Memory B cell (primary cell): ENCODE results near the gene RSPH9.

ENCODE experiments used
- ATAC-seq: fragments of 150-1000 bp; cut with Tn5 transposase; 2 replicates; pipeline ENCODE4 v1.10.0; 2021; ENCODE audit warnings: low read depth, mild to moderate bottlenecking, moderate library complexity
- DNase-seq, 2 donors: peaks; one replicate each; pipeline ENCODE4 v3.0.0; 2022; ENCODE audit warnings: low spot score in 2 of 2
- H3K27ac Mint-ChIP-seq: one replicate; pipeline ENCODE4 v1.8.0; 2022; ENCODE audit warnings: mild to moderate bottlenecking, moderate library complexity, mixed read lengths
- H3K27me3 Mint-ChIP-seq: one replicate; pipeline ENCODE4 v1.8.0; 2022; ENCODE audit warnings: mixed read lengths
- H3K36me3 Mint-ChIP-seq: one replicate; pipeline ENCODE4 v1.8.0; 2022; ENCODE audit warnings: mild to moderate bottlenecking, mixed read lengths
- H3K4me1 Mint-ChIP-seq: one replicate; pipeline ENCODE4 v1.8.0; 2022; ENCODE audit warnings: mixed read lengths
- H3K4me3 Mint-ChIP-seq: one replicate; pipeline ENCODE4 v1.8.0; 2022; ENCODE audit warnings: mild to moderate bottlenecking, moderate library complexity, mixed read lengths
- H3K9me3 Mint-ChIP-seq: one replicate; pipeline ENCODE4 v1.8.0; 2022; ENCODE audit warnings: mixed read lengths

The RSPH9 gene, protein sequence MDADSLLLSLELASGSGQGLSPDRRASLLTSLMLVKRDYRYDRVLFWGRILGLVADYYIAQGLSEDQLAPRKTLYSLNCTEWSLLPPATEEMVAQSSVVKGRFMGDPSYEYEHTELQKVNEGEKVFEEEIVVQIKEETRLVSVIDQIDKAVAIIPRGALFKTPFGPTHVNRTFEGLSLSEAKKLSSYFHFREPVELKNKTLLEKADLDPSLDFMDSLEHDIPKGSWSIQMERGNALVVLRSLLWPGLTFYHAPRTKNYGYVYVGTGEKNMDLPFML

DNA sequence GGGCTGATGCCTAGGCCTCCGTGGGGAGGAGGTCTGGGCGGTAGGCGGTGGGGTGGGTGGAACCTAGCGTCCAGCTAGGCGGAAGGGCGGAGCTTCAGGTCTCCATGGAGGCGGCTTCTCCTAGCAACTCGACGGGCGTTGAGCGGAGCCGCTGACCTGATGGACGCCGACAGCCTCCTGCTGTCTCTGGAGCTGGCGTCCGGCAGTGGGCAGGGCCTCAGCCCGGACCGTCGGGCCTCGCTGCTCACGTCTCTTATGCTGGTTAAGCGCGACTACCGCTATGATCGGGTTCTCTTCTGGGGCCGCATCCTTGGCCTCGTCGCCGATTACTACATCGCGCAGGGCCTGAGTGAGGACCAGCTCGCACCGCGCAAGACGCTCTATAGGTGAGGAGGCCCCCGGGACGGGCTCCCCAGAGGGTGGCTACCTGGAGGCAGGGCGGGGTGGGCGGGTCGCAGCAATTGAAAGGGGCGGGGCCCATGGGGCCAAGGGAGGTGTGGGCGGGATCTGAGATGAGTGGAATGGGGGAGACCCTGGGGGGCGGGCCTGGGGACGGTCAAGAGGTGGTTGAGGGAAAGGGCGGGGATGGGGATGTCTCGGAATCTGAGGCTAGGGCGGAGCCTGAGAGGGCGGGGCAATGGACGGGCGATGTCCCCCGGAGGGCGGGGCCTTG, at the start of gene RSPH9:
TSS of gene RSPH9 (plus strand) at position 97 of the 673 bp plus-strand sequence. CDS start at position 160, 63 bp downstream.
- H3K4me3 Mint-ChIP-seq: peak within 1 kb of the TSS; percentile 87
- peak within 1 kb of the TSS; percentile 56 for H3K27ac Mint-ChIP-seq
- no peaks in the 10 kb centered on the region for H3K27me3 Mint-ChIP-seq
- DNase-seq (peak; percentile 41 to 63), ATAC-seq (peak; percentile 87)
- H3K4me1 Mint-ChIP-seq: peaks cover 16% of the 10 kb centered on the region
- H3K36me3 Mint-ChIP-seq: peaks cover 11% of the 10 kb centered on the region
- no peaks in the 10 kb centered on the region for H3K9me3 Mint-ChIP-seq

DNA sequence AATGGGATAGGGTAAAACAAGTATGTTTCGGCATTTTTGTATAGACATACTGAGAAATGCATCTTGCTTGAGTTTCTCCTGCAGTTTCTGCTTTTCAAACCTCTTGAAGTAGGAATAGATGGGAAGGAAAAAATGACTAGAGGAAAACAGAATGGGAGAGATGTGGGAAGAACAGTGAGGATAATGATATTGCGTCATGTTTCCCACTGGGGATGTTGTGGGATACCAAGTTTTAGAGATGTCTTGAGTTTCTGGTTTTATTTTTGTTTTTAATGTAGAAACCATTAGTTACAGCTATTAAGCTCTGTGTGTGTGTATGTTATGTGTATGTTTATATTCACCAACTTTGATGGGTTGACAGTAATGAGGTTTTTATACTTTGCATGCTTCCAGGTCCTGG, 44.2 kb upstream of the RSPH9 start:
- Mint-ChIP-seq H3K36me3 (peaks cover 22% of the 10 kb centered on the region), H3K9me3 (no peaks in the 10 kb centered on the region), H3K27me3 (no peaks in the 10 kb centered on the region), H3K4me3 (no peak overlapping the region), H3K4me1 (no peaks in the 10 kb centered on the region), H3K27ac (no peak overlapping the region)
- no peak for DNase-seq
- no peak for ATAC-seq

DNA sequence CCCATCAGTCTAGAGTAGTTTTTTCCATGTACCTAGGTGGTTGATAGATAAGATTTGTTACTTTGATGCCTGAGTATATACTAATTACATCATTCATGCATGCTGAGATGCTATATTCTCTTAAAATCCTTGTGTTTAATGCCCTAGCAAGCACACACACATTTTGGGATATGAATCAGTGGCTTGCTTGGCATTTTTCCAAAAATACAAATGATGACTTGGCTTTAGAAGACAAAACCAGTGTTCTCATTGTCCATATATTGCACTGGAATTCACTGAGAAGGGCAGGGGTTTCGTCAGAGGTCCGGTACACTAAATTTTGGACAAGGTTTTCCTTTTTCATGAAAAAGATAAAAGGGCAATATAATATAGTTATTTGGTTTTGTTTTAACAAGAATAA, 40.7 kb upstream of the RSPH9 start:
- Mint-ChIP-seq H3K4me3 (no peak overlapping the region), H3K36me3 (peaks cover 28% of the 10 kb centered on the region), H3K9me3 (no peaks in the 10 kb centered on the region), H3K4me1 (peaks cover 9% of the 10 kb centered on the region), H3K27me3 (no peaks in the 10 kb centered on the region), H3K27ac (no peak overlapping the region)
- ATAC-seq (no peak), DNase-seq (no peak)

DNA sequence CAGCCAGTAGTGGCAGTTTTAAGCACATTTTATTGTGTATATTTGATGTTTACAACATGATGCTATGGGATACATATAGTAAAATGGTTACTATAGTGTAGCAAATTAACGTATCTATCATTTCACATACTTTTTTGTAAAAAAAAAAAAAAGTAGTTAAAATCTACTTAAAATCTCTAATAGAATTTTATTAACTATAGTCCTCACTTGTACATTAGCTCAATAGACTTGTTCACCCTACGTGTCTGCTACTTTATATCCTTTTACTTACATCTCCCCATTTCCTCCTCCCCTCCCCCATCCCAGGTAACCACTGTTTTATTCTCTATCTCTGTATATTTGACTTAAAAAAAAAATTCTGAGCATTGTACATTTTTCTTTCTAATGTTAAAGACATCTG, 38.8 kb upstream of the RSPH9 start:
- H3K36me3 Mint-ChIP-seq: peaks cover 27% of the 10 kb centered on the region
- H3K9me3 Mint-ChIP-seq: no peaks in the 10 kb centered on the region
- H3K27me3 Mint-ChIP-seq: no peaks in the 10 kb centered on the region
- peaks cover 11% of the 10 kb centered on the region for H3K4me1 Mint-ChIP-seq
- no peak for DNase-seq
- H3K4me3 Mint-ChIP-seq: no peak overlapping the region
- no peak for ATAC-seq
- no peak overlapping the region for H3K27ac Mint-ChIP-seq

DNA sequence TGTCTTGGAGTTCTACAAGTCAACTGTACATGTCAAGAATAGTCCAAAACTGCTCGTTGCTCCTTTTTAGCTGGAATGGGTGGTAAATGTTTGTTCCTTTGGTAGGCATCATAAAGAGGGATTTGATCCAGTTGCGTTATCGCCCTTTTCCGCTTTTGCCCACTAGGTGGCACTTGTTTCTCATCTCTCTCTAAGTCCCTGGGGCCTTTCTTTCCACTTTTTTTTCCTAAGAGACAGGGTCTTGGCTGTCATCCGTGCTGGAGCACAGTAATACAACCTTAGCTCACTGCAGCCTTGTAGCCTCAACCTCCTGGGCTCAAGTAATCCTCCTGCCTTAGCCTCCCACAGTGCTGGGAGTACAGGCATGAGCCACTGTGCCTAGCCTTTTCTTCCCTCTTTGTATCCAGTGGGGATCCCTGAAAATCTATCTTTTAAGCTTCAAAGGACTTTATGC, 36.5 kb upstream of the RSPH9 start:
- Mint-ChIP-seq H3K9me3 (no peaks in the 10 kb centered on the region), H3K4me1 (peaks cover 11% of the 10 kb centered on the region), H3K36me3 (peaks cover 26% of the 10 kb centered on the region), H3K27ac (peak overlapping the region; percentile 16), H3K4me3 (no peak overlapping the region), H3K27me3 (no peaks in the 10 kb centered on the region)
- ATAC-seq: peak; percentile 45
- DNase-seq: peak; percentile 39 to 49

DNA sequence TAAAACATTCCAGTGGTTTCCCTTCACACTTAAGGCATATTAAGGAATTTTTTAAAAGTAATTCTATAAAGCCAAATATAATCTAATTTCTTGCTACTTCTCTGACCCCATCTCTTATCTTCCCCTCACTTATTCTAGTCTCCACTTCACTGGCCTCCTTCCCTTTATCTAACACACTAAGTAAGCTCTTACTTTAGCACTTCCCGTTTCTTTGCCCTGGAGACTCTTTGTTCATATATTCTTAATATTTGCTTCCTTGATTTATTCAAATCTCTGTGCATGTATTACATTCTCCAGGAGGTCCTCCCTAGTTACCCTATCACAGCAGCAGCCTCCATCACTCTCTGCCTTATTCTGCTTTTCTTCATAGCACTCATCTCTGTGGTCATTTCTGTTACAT, 36.0 kb upstream of the RSPH9 start:
- Mint-ChIP-seq H3K27ac (peak overlapping the region; percentile 3), H3K4me1 (peaks cover 11% of the 10 kb centered on the region), H3K9me3 (no peaks in the 10 kb centered on the region), H3K36me3 (peaks cover 29% of the 10 kb centered on the region), H3K4me3 (no peak overlapping the region), H3K27me3 (no peaks in the 10 kb centered on the region)
- ATAC-seq (peak; percentile 77), DNase-seq (no peak)

DNA sequence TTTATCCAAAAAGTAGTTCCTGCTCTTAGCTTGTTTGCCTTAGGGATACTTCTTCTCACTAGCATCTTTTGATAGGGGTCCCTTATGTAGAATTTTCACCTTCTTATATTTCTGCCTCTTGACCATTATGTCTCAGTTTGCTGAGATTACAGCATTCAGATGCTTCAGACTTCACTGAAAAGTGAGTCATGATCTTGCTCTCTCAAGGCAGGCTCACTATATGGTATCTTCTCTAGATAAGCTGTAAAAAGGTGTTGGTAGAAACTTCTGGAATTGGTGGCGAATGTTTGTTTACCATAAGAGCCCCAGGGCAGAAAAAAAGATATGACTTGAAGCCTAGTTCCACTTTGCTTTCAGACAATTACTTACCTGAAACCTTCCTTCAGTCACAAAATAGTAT, 35.4 kb upstream of the RSPH9 start:
- ATAC-seq (no peak), DNase-seq (no peak)
- H3K9me3 Mint-ChIP-seq: no peaks in the 10 kb centered on the region
- H3K4me3 Mint-ChIP-seq: no peak overlapping the region
- no peak overlapping the region for H3K27ac Mint-ChIP-seq
- no peaks in the 10 kb centered on the region for H3K27me3 Mint-ChIP-seq
- H3K4me1 Mint-ChIP-seq: peaks cover 11% of the 10 kb centered on the region
- peaks cover 30% of the 10 kb centered on the region for H3K36me3 Mint-ChIP-seq

DNA sequence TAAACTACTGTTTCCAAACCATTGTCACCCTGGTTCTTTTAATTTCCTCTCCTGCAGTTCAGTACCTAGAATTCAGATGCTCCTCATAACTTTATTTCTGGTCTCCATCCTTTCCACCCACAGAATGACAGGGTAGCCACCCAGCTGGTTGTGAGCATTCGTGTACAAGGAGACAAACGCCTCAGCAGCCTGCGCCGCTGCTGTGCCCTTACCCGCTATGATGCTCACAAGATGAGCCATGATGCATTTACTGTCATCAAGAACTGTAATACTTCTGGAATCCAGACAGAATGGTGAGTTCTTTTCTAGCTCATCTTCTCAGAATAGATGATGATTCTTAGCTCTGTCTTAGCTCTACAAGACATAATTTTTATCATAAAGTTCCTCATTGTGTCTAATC, 34.4 kb upstream of the RSPH9 start:
- DNase-seq: no peak
- Mint-ChIP-seq H3K36me3 (peaks cover 27% of the 10 kb centered on the region), H3K4me1 (peaks cover 11% of the 10 kb centered on the region), H3K27me3 (no peaks in the 10 kb centered on the region), H3K9me3 (no peaks in the 10 kb centered on the region), H3K4me3 (no peak overlapping the region), H3K27ac (no peak overlapping the region)
- ATAC-seq: no peak

DNA sequence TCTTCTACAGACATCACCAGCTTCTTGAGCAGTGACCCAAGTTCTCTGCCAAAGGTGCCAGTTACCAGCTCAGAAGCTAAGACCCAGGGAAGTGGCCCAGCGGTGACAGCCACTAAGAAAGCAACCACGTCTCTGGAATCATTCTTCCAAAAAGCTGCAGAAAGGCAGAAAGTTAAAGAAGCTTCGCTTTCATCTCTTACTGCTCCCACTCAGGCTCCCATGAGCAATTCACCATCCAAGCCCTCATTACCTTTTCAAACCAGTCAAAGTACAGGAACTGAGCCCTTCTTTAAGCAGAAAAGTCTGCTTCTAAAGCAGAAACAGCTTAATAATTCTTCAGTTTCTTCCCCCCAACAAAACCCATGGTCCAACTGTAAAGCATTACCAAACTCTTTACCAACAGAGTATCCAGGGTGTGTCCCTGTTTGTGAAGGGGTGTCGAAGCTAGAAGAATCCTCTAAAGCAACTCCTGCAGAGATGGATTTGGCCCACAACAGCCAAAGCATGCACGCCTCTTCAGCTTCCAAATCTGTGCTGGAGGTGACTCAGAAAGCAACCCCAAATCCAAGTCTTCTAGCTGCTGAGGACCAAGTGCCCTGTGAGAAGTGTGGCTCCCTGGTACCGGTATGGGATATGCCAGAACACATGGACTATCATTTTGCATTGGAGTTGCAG, 31.0 kb upstream of the RSPH9 start:
- Mint-ChIP-seq H3K9me3 (no peaks in the 10 kb centered on the region), H3K36me3 (peaks cover 18% of the 10 kb centered on the region), H3K4me3 (no peak overlapping the region), H3K4me1 (peaks cover 4% of the 10 kb centered on the region), H3K27me3 (no peaks in the 10 kb centered on the region), H3K27ac (no peak overlapping the region)
- DNase-seq: no peak
- no peak for ATAC-seq

DNA sequence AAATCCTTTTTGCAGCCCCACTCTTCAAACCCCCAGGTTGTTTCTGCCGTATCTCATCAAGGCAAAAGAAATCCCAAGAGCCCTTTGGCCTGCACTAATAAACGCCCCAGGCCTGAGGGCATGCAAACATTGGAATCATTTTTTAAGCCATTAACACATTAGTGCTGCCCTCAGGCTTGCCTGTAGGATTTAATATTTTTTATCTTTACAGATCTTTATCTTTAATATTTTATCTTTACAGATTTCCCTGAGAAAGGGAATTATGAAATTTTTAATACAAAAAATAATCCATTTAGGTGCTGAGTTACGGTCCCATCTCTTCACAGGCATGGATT, 30.5 kb upstream of the RSPH9 start:
- Mint-ChIP-seq H3K9me3 (no peaks in the 10 kb centered on the region), H3K4me1 (peaks cover 1% of the 10 kb centered on the region), H3K4me3 (no peak overlapping the region), H3K36me3 (peaks cover 18% of the 10 kb centered on the region), H3K27me3 (no peaks in the 10 kb centered on the region), H3K27ac (no peak overlapping the region)
- DNase-seq: no peak
- ATAC-seq: no peak

DNA sequence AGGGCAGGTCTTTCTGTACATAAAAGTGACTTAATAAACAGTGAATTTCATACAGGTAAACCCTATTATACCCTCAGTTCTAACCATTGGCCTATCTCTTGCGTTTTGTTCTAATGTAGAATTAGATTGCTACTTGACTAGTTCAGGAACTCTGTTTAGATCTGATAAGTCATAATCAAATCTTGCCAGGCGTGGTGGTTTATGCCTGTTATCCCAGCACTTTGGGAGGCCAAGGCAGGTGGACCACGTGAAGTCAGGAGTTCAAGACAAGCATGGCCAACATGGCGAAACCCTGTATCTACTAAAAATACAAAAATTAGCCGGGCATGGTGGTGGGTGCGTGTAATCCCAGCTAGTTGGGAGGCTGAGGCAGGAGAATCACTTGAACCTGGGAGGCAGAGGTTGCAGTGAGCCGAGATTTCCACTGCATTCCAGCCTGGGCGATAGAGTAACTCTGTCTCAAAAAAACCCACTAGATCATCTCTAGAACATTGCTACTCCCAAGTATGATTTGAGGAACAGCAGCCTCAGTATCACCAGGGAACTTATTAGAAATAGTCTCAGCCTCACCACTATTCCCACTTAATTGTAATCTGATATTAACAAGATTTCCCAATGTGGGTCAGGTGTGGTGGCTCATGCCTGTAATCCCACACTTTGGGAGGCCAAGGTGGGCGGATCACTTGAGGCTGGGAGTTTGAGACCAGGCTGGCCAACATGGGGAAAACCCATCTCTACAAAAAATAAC, 27.9 kb upstream of the RSPH9 start:
- no peak overlapping the region for H3K4me3 Mint-ChIP-seq
- H3K27ac Mint-ChIP-seq: peak overlapping the region; percentile 68
- H3K36me3 Mint-ChIP-seq: peaks cover 23% of the 10 kb centered on the region
- no peaks in the 10 kb centered on the region for H3K9me3 Mint-ChIP-seq
- H3K4me1 Mint-ChIP-seq: peaks cover 3% of the 10 kb centered on the region
- H3K27me3 Mint-ChIP-seq: no peaks in the 10 kb centered on the region
- no peak for ATAC-seq
- no peak for DNase-seq

DNA sequence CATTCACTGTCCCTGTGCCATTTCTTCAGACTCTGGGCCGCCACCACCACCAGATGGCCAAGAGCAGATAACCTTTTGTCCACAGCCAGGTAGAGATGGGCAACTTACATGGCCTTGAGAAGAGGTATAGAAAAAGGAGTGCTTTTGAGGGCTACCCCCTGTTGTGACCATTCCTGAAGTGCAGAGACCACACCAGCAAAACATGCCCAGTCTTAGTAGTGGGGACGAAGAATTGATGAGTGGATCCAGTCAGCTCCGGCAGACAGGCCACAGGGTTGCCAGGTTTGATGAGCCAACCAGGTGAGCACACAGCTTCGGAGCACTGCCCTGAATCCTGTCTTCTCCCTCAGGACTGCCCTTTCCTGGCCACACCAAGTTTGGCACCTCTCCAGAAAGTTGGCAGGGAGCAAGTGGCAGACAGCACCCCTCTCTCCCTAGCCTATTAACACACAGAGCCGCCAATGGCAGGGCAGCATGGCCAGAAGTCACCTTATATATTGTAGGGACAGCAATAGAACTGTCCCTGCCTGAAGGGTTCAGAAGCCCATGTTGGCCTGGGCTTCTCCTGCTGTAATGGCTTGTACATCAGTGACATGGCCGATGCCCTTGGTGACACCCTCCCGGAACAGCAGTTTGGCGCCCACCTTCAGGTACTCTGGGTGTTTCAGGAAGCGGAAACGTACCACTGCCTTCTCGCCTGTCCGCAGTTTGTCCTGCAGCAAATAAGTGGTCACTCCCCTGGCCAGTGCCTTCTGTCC, 23.6 kb upstream of the RSPH9 start:
- Mint-ChIP-seq H3K27me3 (no peaks in the 10 kb centered on the region), H3K9me3 (no peaks in the 10 kb centered on the region), H3K27ac (peak overlapping the region; percentile 74), H3K4me1 (peaks cover 8% of the 10 kb centered on the region), H3K36me3 (peaks cover 31% of the 10 kb centered on the region), H3K4me3 (no peak overlapping the region)
- no peak for DNase-seq
- ATAC-seq: no peak

DNA sequence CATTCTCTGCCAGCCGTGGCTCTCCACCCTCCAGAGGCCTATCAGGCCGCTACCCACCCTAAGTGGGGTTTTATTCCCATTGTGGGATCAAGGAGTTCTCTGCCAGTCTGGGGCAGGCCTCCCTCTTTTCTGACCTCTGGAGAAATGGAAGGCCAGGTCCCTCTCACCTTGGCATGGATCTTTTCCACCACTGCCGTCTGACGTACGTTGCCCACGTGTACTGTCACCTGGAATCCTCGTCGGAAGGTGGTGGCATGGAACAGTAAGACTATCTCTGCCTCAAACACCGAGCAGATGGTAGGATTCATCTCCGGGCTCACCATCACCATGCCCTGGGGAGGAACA, 23.0 kb upstream of the RSPH9 start:
- Mint-ChIP-seq H3K4me1 (peaks cover 13% of the 10 kb centered on the region), H3K27ac (no peak overlapping the region), H3K4me3 (no peak overlapping the region), H3K27me3 (no peaks in the 10 kb centered on the region), H3K9me3 (no peaks in the 10 kb centered on the region), H3K36me3 (peaks cover 33% of the 10 kb centered on the region)
- ATAC-seq (no peak), DNase-seq (no peak)
